GM23248 (cell line): Measurements from ENCODE around the gene RAPGEF4. TPM values are rescaled to one million over a fixed set of nuclear protein-coding genes. Genes with fewer than 3 reads are reported as not detected.

Experiments
- DNase-seq: peaks from one replicate; pipeline ENCODE4 v3.0.0-alpha.2; 2015
- H2AFZ ChIP-seq: fragments of 200-600 bp; sonication (generic); 2 replicates; pipeline ENCODE4 v1.6.1; 2016; ENCODE audit warnings: antibody characterized with exemption
- H3F3A ChIP-seq: fragments of 200-600 bp; sonication (generic); 2 replicates; pipeline ENCODE4 v1.6.1; 2016; ENCODE audit warnings: mild to moderate bottlenecking, antibody characterized with exemption, mixed run types; ENCODE audit not compliant: insufficient read depth
- H3K27ac ChIP-seq: fragments of 200-600 bp; sonication (generic); 2 replicates; pipeline ENCODE4 v1.5.1; 2016; ENCODE audit warnings: mild to moderate bottlenecking
- H3K27me3 ChIP-seq: fragments of 200-600 bp; sonication (generic); replicated peaks from 2 replicates; pipeline ENCODE4 v1.6.1; 2016; ENCODE audit warnings: mild to moderate bottlenecking; ENCODE audit not compliant: insufficient read depth
- H3K36me3 ChIP-seq: fragments of 200-600 bp; sonication (generic); 2 replicates; pipeline ENCODE4 v1.6.1; 2016; ENCODE audit warnings: low read depth, mild to moderate bottlenecking
- H3K4me1 ChIP-seq: fragments of 200-600 bp; sonication (generic); 2 replicates; pipeline ENCODE4 v1.6.1; 2016; ENCODE audit warnings: mild to moderate bottlenecking; ENCODE audit not compliant: insufficient read depth
- H3K4me2 ChIP-seq: fragments of 200-600 bp; sonication (generic); one replicate; pipeline ENCODE4 v1.6.1; 2016; ENCODE audit warnings: mild to moderate bottlenecking; ENCODE audit not compliant: unreplicated experiment
- H3K4me3 ChIP-seq: fragments of 200-600 bp; sonication (generic); 2 replicates; pipeline ENCODE4 v1.5.1; 2016; ENCODE audit warnings: mild to moderate bottlenecking
- H3K79me2 ChIP-seq: fragments of 200-600 bp; sonication (generic); 2 replicates; pipeline ENCODE4 v1.6.1; 2016; ENCODE audit warnings: mild to moderate bottlenecking; ENCODE audit not compliant: insufficient read depth
- H3K9ac ChIP-seq: fragments of 200-600 bp; sonication (generic); 2 replicates; pipeline ENCODE4 v1.6.1; 2016; ENCODE audit warnings: mild to moderate bottlenecking
- H3K9me2 ChIP-seq: fragments of 200-600 bp; sonication (generic); 2 replicates; pipeline ENCODE4 v1.6.1; 2016; ENCODE audit warnings: mixed run types, mild to moderate bottlenecking, moderate library complexity; ENCODE audit not compliant: insufficient read depth
- H3K9me3 ChIP-seq: fragments of 200-600 bp; sonication (generic); one replicate; pipeline ENCODE4 v1.6.1; 2017; ENCODE audit warnings: low read depth
- H4K20me1 ChIP-seq: fragments of 200-600 bp; sonication (generic); 2 replicates; pipeline ENCODE4 v1.6.0; 2016; ENCODE audit not compliant: insufficient read depth
- EZH2 ChIP-seq: fragments of 200-600 bp; sonication (generic); IDR thresholded peaks from 2 replicates; pipeline ENCODE4 v1.6.1; 2018; ENCODE audit warnings: antibody characterized with exemption, mild to moderate bottlenecking; ENCODE audit not compliant: insufficient read depth, poor library complexity, severe bottlenecking
- EZH2phosphoT487 ChIP-seq: fragments of 200-600 bp; sonication (generic); IDR thresholded peaks from 2 replicates; pipeline ENCODE4 v1.6.1; 2018; ENCODE audit warnings: antibody characterized with exemption, moderate library complexity, mild to moderate bottlenecking, low read depth; ENCODE audit not compliant: insufficient read depth
- WGBS, 2 experiments: methylation state at CpG; one replicate each; pipeline ENCODE4 v1.1.6; 2015 to 2017; ENCODE audit warnings: low lambda C conversion rate in 2 of 2, low coverage in 1 of 2; ENCODE audit errors: missing lambda C conversion rate in 2 of 2; 5-methylcytosine and 5-hydroxymethylcytosine counted together
- in situ Hi-C: fragments of 300-500 bp; cut with MboI; formaldehyde crosslinking; loops from 2 replicates; pipeline ENCODE4 v1.15.0; 2020
- polyA plus RNA-seq: library from polyadenylated mRNA; unstranded; fragments of >200 nt; fragmentation: Nextera tagmentation; extraction: Ambion mirVana; gene quantifications from 2 replicates; pipeline ENCODE4 v1.2.1, GENCODE V29; 2016
- total RNA-seq: library from RNA; depleted of rRNA; stranded (reverse); fragments of >200 nt; shearing (Covaris generic); gene quantifications from 2 replicates; pipeline ENCODE4 v1.2.3, GENCODE V29; 2014

RAPGEF4 gene
- total and polyA plus RNA-seq, 2 experiments from 2014 or later: 2.2 TPM; not detected in 1

DNA sequence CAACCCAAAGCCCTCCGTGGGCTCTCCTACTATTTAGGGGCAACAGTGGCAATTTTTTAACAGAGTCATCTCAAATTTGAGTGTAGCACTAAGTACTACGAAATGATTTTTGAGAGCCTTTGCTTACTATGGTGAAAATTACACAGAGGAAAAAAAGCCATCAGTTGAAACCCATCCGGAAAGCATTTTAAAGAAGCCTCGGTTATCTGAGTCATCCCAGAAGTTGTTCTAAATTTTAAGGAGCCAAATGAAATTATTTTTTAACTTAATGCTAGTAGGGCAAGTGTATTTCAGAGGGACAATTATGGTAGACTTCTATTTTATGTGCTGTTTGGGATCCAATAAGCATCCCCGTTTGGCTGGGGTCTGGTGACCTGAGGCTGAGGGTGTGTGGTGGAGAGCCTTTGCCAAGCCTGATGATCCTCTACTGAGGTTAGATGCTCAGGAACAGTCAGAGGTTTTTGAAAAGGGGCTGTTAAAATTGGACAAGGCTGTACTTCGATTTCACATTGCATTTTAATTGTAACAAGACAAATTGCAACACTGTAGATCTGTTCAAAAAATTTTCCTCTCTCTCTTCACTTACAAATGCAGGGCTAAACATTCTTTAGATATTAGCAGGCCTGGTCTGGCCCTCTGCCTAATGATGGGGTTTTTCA lies 47.0 kb downstream of the RAPGEF4 start:
- Histone ChIP-seq H4K20me1 (no peaks in the 10 kb centered on the region), H3K4me3 (peak overlapping the region; percentile 23; the same call in 1 of the 2 replicates), H3K9ac (peak overlapping the region; percentile 18; the same call in 1 of the 2 replicates), H3F3A (peaks cover 24% of the 10 kb centered on the region), H3K4me2 (peak overlapping the region; percentile 77), H3K79me2 (no peaks in the 10 kb centered on the region), H3K27ac (peak overlapping the region; percentile 57), H2AFZ (no peak overlapping the region), H3K27me3 (no peaks in the 10 kb centered on the region), H3K9me3 (no peaks in the 10 kb centered on the region), H3K4me1 (peaks cover 17% of the 10 kb centered on the region), H3K36me3 (no peaks in the 10 kb centered on the region), H3K9me2 (no peaks in the 10 kb centered on the region)
- 43 to 44% methylated on average over 6 of the region's 6 CpGs for WGBS, 2 experiments
- no peak for TF ChIP-seq EZH2
- TF ChIP-seq EZH2phosphoT487: no peak
- DNase-seq: peak; percentile 56
- in situ Hi-C loops: no loop called here

DNA sequence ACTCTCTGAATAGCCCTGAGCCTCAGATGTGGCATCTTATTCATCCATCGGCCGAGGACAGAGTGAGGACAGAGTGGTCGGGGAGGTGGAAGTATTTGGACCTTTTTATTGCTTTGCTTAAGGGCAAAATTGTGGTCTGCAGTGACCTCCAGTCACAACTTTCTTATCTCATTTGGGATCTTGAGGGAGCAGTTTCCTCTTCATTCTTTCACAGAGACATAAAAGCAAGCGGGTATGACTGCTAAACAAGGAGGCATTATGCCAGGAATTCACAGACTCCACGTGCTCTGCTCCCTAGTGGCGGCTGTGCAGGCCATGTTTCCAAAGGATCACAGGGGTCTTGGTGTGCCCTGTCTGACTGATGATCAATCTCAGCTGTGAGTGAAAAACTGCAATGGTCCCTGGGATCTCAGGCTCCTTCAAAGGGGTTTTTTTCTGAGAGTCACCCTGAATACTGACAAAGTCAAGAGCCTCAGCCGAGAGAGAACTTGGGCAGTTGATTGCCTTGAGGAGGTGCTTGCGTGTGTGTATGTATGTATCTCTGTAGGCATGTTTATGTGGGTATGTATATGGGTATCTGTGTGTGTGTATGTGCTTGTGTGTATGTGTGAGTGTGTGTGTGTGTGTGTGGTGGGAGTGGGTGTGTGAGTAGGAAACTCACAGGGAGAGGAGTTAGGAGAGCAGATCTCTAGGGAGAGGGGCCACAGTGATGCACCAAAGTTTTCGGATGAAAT lies 47.7 kb downstream of the RAPGEF4 start:
- Histone ChIP-seq H3K36me3 (no peaks in the 10 kb centered on the region), H3F3A (peaks cover 24% of the 10 kb centered on the region), H3K79me2 (no peaks in the 10 kb centered on the region), H2AFZ (no peak overlapping the region), H3K4me3 (peak overlapping the region; percentile 23; the same call in 1 of the 2 replicates), H3K9ac (no peak overlapping the region), H4K20me1 (no peaks in the 10 kb centered on the region), H3K9me3 (no peaks in the 10 kb centered on the region), H3K4me2 (peak overlapping the region; percentile 77), H3K4me1 (peaks cover 17% of the 10 kb centered on the region), H3K9me2 (no peaks in the 10 kb centered on the region), H3K27ac (peak overlapping the region; percentile 57), H3K27me3 (no peaks in the 10 kb centered on the region)
- 29 to 31% methylated on average over 9 of the region's 9 CpGs for WGBS, 2 experiments
- in situ Hi-C loops: no loop called here
- DNase-seq: peak; percentile 96
- TF ChIP-seq EZH2 (no peak), EZH2phosphoT487 (peak; percentile 97)

GRCh38 chr2:172788871-172789270 lies 53.2 kb downstream of the RAPGEF4 start:
- peaks cover 3% of the 10 kb centered on the region for H3F3A ChIP-seq
- no peak overlapping the region for H2AFZ ChIP-seq
- no peaks in the 10 kb centered on the region for H3K9me2 ChIP-seq
- no peaks in the 10 kb centered on the region for H3K36me3 ChIP-seq
- H3K4me1 ChIP-seq: no peaks in the 10 kb centered on the region
- no peak overlapping the region for H3K27ac ChIP-seq
- H3K79me2 ChIP-seq: no peaks in the 10 kb centered on the region
- H3K27me3 ChIP-seq: no peaks in the 10 kb centered on the region
- in situ Hi-C loops: no loop called here
- no peaks in the 10 kb centered on the region for H3K9me3 ChIP-seq
- no peak for DNase-seq
- H3K4me2 ChIP-seq: no peak overlapping the region
- no peak overlapping the region for H3K9ac ChIP-seq
- no peaks in the 10 kb centered on the region for H4K20me1 ChIP-seq
- TF ChIP-seq EZH2phosphoT487: no peak
- no peak for TF ChIP-seq EZH2
- no peak overlapping the region for H3K4me3 ChIP-seq

DNA sequence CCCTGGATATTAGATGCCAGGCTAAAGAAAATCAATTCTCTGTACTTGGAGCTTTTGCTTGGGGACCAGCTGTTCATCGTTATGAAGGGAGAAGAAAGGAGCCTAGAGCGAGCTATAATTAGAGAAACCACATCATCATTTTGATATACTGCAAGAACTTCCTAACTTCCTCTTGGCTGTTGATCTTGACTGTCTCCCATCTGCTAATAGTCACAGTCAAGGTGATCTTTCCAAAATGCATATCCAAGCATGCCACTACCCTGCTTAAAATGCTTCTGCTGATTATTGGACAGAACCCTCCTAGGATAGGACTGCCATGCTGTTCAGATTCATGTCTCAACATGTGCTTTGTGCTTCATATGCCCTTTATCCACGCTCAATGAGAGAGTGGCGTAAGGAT lies 54.8 kb downstream of the RAPGEF4 start:
- Histone ChIP-seq H3K4me1 (no peaks in the 10 kb centered on the region), H3K9ac (no peak overlapping the region), H3K4me3 (no peak overlapping the region), H3K9me3 (no peaks in the 10 kb centered on the region), H3K27ac (no peak overlapping the region), H3K36me3 (no peaks in the 10 kb centered on the region), H2AFZ (no peak overlapping the region), H3K27me3 (no peaks in the 10 kb centered on the region), H3K79me2 (no peaks in the 10 kb centered on the region), H3K4me2 (no peak overlapping the region), H3K9me2 (no peaks in the 10 kb centered on the region), H4K20me1 (no peaks in the 10 kb centered on the region), H3F3A (no peaks in the 10 kb centered on the region)
- WGBS, 2 experiments: 43 to 48% methylated on average over 4 of the region's 4 CpGs
- in situ Hi-C loops: no loop called here
- TF ChIP-seq EZH2: no peak
- TF ChIP-seq EZH2phosphoT487: no peak
- DNase-seq: no peak
